ENCODE results near the gene AOC2. TPM values are rescaled to one million over a fixed set of nuclear protein-coding genes. Genes with fewer than 3 reads are reported as not detected.
A peak's percentile ranks its signal among the peaks of the same experiment; 100 is the strongest.

AOC2 gene
- total and polyA plus RNA-seq, 8 donors = 1.7 to 3.1 (median 2.6) TPM

DNA sequence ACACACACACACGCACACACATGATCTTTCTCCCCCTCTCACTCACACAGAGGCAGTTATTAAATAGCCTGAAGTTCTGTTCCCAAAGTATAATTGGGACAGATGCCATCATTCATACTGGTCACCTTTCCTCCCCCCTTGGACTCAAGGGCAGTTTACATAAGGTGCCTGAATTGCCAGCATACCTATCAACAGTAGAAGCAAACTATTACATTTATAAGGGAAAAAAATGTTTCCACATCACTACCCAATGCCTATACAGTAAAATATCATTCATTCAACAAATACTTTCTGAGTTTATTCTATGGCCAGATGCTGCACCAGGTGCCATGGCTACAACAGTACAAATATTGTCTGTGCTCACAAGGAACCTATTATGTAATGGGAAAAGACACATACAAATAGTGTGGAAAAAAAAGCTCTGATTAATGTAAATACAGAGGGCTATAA, 39.4 kb upstream of the AOC2 start:
- Histone ChIP-seq H3K4me3 (no peak overlapping the region), H3K4me1 (no peaks in the 10 kb centered on the region), H3K36me3 (peaks cover 0 to 16% of the 10 kb centered on the region in 2 donors), H3K27ac (no peak overlapping the region), H3K27me3 (no peaks in the 10 kb centered on the region), H3K9me3 (no peaks in the 10 kb centered on the region)
- TF ChIP-seq, protein P1, sequence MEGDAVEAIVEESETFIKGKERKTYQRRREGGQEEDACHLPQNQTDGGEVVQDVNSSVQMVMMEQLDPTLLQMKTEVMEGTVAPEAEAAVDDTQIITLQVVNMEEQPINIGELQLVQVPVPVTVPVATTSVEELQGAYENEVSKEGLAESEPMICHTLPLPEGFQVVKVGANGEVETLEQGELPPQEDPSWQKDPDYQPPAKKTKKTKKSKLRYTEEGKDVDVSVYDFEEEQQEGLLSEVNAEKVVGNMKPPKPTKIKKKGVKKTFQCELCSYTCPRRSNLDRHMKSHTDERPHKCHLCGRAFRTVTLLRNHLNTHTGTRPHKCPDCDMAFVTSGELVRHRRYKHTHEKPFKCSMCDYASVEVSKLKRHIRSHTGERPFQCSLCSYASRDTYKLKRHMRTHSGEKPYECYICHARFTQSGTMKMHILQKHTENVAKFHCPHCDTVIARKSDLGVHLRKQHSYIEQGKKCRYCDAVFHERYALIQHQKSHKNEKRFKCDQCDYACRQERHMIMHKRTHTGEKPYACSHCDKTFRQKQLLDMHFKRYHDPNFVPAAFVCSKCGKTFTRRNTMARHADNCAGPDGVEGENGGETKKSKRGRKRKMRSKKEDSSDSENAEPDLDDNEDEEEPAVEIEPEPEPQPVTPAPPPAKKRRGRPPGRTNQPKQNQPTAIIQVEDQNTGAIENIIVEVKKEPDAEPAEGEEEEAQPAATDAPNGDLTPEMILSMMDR (IDR thresholded peaks at IDR 0.05) = no peak
- intact Hi-C loops (cut with DNase I) = no loop called here
- ATAC-seq (peak; percentile 75), DNase-seq (peak in 1 of 4 donors; percentile 63)

DNA sequence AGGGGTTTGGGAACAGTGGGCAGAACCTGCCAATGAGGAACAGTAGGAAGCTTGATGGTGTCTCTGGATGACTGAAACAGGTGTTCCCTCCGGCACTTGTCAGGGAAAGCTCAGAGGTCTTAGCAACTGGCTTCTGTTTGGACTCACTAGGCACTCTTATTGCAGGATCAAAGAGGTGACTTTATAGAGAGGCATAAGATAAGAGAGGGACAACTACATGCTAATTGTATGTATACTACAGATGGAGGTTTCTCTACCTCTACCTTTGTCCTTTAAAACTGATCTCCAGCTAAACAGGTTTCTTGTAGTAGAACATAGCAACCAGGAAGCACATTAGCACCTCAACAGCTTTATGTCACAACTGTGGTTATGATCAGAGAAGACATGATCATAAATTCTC, 38.1 kb upstream of the AOC2 start:
- Histone ChIP-seq H3K36me3 (peaks cover 0 to 29% of the 10 kb centered on the region in 2 donors), H3K4me3 (no peak overlapping the region), H3K27me3 (no peaks in the 10 kb centered on the region), H3K27ac (no peak overlapping the region), H3K4me1 (no peaks in the 10 kb centered on the region), H3K9me3 (no peaks in the 10 kb centered on the region)
- TF ChIP-seq, protein P1 (IDR thresholded peaks at IDR 0.05) = no peak
- intact Hi-C loops (cut with DNase I) = no loop called here
- ATAC-seq (no peak), DNase-seq (no peak)

DNA sequence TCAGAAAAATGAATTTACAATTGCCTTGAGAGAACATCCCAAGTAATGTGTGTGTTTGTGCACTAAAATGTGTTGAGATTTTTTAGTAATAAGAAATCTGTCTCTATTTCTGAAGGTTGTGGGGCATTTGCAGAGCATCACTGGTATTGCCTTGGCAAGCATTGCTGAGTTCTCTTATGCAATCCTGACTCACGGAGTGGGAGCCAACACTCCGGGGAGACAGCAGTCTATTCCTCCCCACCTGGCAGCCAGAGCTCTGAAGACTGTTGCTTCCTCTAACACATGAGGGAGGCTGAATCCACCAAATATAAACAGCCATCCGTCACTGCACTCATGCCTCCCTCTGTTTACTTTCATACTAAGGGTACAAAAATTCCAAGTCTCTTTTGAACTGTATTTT, 35.1 kb upstream of the AOC2 start:
- TF ChIP-seq, protein P1 (IDR thresholded peaks at IDR 0.05) = no peak
- H3K9me3 ChIP-seq = no peaks in the 10 kb centered on the region
- intact Hi-C loops (cut with DNase I) = no loop called here
- no peaks in the 10 kb centered on the region for H3K4me1 ChIP-seq
- no peak overlapping the region for H3K27ac ChIP-seq
- no peak overlapping the region for H3K4me3 ChIP-seq
- no peaks in the 10 kb centered on the region for H3K27me3 ChIP-seq
- DNase-seq (no peak), ATAC-seq (peak; percentile 49)
- peaks cover 0 to 58% of the 10 kb centered on the region in 2 donors for H3K36me3 ChIP-seq

DNA sequence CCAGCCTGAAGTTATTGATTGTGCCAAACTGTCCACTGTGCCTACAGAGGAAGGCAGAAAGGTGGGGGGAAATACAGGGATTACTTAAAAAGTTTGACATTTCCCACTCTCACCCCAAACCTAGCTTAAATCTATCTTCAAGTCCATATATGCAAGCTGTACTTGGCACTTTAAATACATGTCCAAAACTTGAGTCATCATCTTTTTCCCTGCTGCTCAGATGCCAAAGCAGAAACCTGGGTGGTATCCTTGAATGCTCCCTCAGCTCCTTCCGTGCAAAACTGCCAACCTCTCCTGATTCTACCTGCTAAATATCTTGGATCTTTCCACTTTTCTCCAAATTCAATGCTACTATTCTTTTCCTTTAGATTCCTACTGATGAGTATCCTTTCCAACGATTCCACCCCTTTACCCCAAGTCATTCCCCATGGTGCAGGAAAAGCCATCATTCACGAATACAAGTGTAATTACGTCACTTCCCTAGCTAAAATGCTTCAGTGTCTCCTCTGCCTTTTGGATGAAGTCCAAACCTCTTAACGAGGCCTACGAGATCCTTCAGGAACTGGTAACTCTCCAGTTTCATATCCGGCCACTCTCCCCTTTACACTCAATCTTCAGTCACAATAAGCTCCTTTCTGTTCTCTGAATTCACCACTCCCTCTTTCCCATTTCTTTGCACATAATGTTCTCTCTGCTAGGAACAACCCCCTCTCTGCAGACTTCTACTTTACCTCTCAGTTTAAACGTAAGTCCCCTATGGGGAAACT, 29.6 kb upstream of the AOC2 start:
- peak overlapping the region; percentile 28 to 63 for H3K27ac ChIP-seq
- H3K4me1 ChIP-seq = no peaks in the 10 kb centered on the region
- intact Hi-C loops (cut with DNase I) = no loop called here
- ATAC-seq = peak; percentile 77
- peak in 1 of 4 donors; percentile 75 for DNase-seq
- H3K36me3 ChIP-seq = peaks cover 0 to 99% of the 10 kb centered on the region in 2 donors
- TF ChIP-seq, protein P1 (IDR thresholded peaks at IDR 0.05) = no peak
- H3K4me3 ChIP-seq = no peak overlapping the region
- no peaks in the 10 kb centered on the region for H3K27me3 ChIP-seq
- no peaks in the 10 kb centered on the region for H3K9me3 ChIP-seq

DNA sequence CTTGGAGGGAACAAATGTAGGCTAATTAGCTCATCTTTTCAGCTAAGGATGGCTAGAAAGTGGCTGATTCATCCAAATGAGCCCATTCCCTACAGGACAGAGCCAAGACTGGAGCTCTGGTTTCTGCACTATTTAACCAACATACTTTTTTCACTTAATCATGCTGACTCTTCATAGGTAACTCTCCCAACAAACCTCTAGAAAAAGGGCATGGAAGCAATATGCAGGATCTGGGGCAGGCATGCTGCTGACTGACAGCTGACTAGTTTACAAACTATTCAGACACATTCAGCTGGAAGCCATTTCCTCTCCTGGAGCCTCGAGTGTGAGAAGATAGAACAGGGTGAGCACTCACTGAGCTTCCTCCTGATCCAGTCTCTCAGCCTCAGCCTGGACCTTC, 26.5 kb upstream of the AOC2 start:
- H3K4me1 ChIP-seq = peaks cover 3 to 16% of the 10 kb centered on the region in 2 donors
- no peak overlapping the region for H3K27ac ChIP-seq
- H3K36me3 ChIP-seq = peaks cover 0 to 94% of the 10 kb centered on the region in 2 donors
- H3K4me3 ChIP-seq = no peak overlapping the region
- ATAC-seq (no peak), DNase-seq (no peak)
- H3K27me3 ChIP-seq = no peaks in the 10 kb centered on the region
- no peaks in the 10 kb centered on the region for H3K9me3 ChIP-seq
- intact Hi-C loops (cut with DNase I) = no loop called here
- TF ChIP-seq, protein P1 (IDR thresholded peaks at IDR 0.05) = no peak
